ENCODE results near the gene IGF1. TPM values are rescaled to one million over a fixed set of nuclear protein-coding genes. Genes with fewer than 3 reads are reported as not detected.
"Not testable (repeated sequence)": the region's sequence is repeated elsewhere in the genome, so short reads cannot be mapped to it uniquely, and the experiment has no call there.

Gene IGF1
- total RNA-seq, 1 experiment from 2014 or later = not detected

GRCh38 chr12:102452605-102453004, 27.8 kb downstream of the IGF1 start:
- CTCF ChIA-PET = no interaction called here
- TF ChIP-seq CTCF (IDR thresholded peaks at IDR 0.05; ENCODE audit: unreplicated experiment) = no peak
- no peak overlapping the region for H3K27ac Mint-ChIP-seq (ENCODE audit: unreplicated experiment)
- no peak overlapping the region for H3K4me3 Mint-ChIP-seq (ENCODE audit: low read depth, unreplicated experiment)
- no peak for DNase-seq
- intact Hi-C loops (cut with micrococcal nuclease; ENCODE audit: unreplicated experiment) = no loop called here
- H3K9me3 Mint-ChIP-seq (ENCODE audit: low read depth, unreplicated experiment) = peaks cover 12% of the 10 kb centered on the region
- no peaks in the 10 kb centered on the region for H3K4me1 Mint-ChIP-seq (ENCODE audit: low read depth, unreplicated experiment)
- BruUV-seq (replicated peaks) = no TSS peak
- no peaks in the 10 kb centered on the region for H3K36me3 Mint-ChIP-seq (ENCODE audit: insufficient read depth, unreplicated experiment)
- H3K27me3 Mint-ChIP-seq (ENCODE audit: unreplicated experiment) = no peaks in the 10 kb centered on the region

GRCh38 chr12:102449018-102449417, 31.3 kb downstream of the IGF1 start:
- H3K4me1 Mint-ChIP-seq (ENCODE audit: low read depth, unreplicated experiment); CTCF ChIA-PET; H3K27me3 Mint-ChIP-seq (ENCODE audit: unreplicated experiment); H3K4me3 Mint-ChIP-seq (ENCODE audit: low read depth, unreplicated experiment); DNase-seq; intact Hi-C loops (cut with micrococcal nuclease; ENCODE audit: unreplicated experiment); H3K27ac Mint-ChIP-seq (ENCODE audit: unreplicated experiment); BruUV-seq (replicated peaks); H3K36me3 Mint-ChIP-seq (ENCODE audit: insufficient read depth, unreplicated experiment): not testable (repeated sequence)
- H3K9me3 Mint-ChIP-seq (ENCODE audit: low read depth, unreplicated experiment) = peaks cover 20% of the 10 kb centered on the region

GRCh38 chr12:102447426-102447825, 32.9 kb downstream of the IGF1 start:
- CTCF ChIA-PET; H3K36me3 Mint-ChIP-seq (ENCODE audit: insufficient read depth, unreplicated experiment); H3K27me3 Mint-ChIP-seq (ENCODE audit: unreplicated experiment); H3K4me1 Mint-ChIP-seq (ENCODE audit: low read depth, unreplicated experiment); intact Hi-C loops (cut with micrococcal nuclease; ENCODE audit: unreplicated experiment); BruUV-seq (replicated peaks); H3K27ac Mint-ChIP-seq (ENCODE audit: unreplicated experiment); H3K4me3 Mint-ChIP-seq (ENCODE audit: low read depth, unreplicated experiment); DNase-seq: not testable (repeated sequence)
- H3K9me3 Mint-ChIP-seq (ENCODE audit: low read depth, unreplicated experiment) = peaks cover 17% of the 10 kb centered on the region

- no peaks in the 10 kb centered on the region for H3K36me3 Mint-ChIP-seq (ENCODE audit: insufficient read depth, unreplicated experiment)
- no peak for TF ChIP-seq CTCF (IDR thresholded peaks at IDR 0.05; ENCODE audit: unreplicated experiment)
- intact Hi-C loops (cut with micrococcal nuclease; ENCODE audit: unreplicated experiment) = no loop called here
- no peaks in the 10 kb centered on the region for H3K4me1 Mint-ChIP-seq (ENCODE audit: low read depth, unreplicated experiment)
- no peaks in the 10 kb centered on the region for H3K27me3 Mint-ChIP-seq (ENCODE audit: unreplicated experiment)
- CTCF ChIA-PET = no interaction called here
- no peak overlapping the region for H3K4me3 Mint-ChIP-seq (ENCODE audit: low read depth, unreplicated experiment)
- DNase-seq = no peak
- H3K9me3 Mint-ChIP-seq (ENCODE audit: low read depth, unreplicated experiment) = peaks cover 10% of the 10 kb centered on the region
- no peak overlapping the region for H3K27ac Mint-ChIP-seq (ENCODE audit: unreplicated experiment)
- no TSS peak for BruUV-seq (replicated peaks)
These were observed 35.7 kb downstream of the IGF1 start for GRCh38 chr12:102444707-102445106.

- no peak for TF ChIP-seq CTCF (IDR thresholded peaks at IDR 0.05; ENCODE audit: unreplicated experiment)
- H3K9me3 Mint-ChIP-seq (ENCODE audit: low read depth, unreplicated experiment) = peaks cover 10% of the 10 kb centered on the region
- intact Hi-C loops (cut with micrococcal nuclease; ENCODE audit: unreplicated experiment) = no loop called here
- no peaks in the 10 kb centered on the region for H3K27me3 Mint-ChIP-seq (ENCODE audit: unreplicated experiment)
- H3K4me3 Mint-ChIP-seq (ENCODE audit: low read depth, unreplicated experiment) = no peak overlapping the region
- BruUV-seq (replicated peaks) = no TSS peak
- CTCF ChIA-PET = no interaction called here
- H3K36me3 Mint-ChIP-seq (ENCODE audit: insufficient read depth, unreplicated experiment) = no peaks in the 10 kb centered on the region
- no peak for DNase-seq
- H3K27ac Mint-ChIP-seq (ENCODE audit: unreplicated experiment) = no peak overlapping the region
- H3K4me1 Mint-ChIP-seq (ENCODE audit: low read depth, unreplicated experiment) = no peaks in the 10 kb centered on the region
These were observed 36.3 kb downstream of the IGF1 start for GRCh38 chr12:102444093-102444492.
